ENCODE data around the gene CD96.
A peak's percentile ranks its signal among the peaks of the same experiment; 100 is the strongest.
"Not testable (repeated sequence)": the region's sequence is repeated elsewhere in the genome, so short reads cannot be mapped to it uniquely, and the experiment has no call there.

Gene CD96

DNA sequence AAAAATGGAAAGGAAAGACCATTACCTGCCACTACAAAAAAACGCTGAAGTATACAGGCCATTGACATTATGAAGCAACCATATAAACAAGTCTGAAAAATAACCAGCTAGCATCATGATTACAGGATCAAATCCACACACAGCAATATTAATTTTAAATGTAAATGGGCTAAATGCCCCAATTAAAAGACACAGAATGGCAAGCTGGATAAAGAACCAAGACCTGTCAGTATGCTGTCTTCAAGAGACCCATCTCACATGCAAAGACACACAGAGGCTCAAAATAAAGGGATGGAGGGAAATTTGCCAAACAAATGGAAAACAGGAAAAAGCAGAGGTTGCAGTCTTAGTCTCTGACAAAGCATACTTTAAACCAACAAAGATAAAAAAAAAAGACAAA lies 87.0 kb downstream of the CD96 start:
- FAIRE-seq = not testable (repeated sequence)

DNA sequence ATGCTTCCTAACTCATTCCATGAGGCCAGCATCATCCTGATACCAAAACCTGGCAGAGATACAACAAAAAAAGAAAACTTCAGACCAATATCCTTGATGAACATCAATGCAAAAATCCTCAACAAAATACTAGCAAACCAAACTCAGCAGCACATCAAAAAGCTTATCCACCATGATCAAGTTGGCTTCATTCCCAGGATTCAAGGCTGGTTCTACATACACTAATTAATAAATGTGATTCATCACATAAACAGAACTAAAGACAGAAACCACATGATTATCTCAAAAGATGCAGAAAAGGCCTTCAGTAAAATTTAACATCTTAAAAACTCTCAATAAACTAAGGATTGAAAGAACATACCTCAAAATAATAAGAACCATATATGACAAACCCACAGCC lies 88.6 kb downstream of the CD96 start:
- not testable (repeated sequence) for FAIRE-seq

DNA sequence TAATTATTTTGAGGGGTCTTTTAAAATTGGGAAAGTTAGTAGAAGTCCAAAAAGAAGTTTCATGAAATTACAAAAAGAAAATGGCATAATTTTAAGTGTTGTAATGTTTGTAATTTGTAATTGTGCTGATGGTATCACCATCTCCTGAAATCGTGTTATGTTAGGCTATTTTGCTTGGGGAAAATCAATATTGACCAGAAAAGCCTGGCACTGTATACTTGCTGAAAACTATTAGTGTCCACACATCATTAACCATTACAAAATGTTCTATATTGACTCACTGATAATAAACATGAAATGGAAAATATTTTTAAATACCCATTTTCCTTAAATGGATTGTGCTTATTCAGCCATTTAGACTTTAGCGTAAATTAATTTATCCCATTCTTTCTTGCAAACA lies 93.4 kb downstream of the CD96 start:
- no peak for FAIRE-seq

DNA sequence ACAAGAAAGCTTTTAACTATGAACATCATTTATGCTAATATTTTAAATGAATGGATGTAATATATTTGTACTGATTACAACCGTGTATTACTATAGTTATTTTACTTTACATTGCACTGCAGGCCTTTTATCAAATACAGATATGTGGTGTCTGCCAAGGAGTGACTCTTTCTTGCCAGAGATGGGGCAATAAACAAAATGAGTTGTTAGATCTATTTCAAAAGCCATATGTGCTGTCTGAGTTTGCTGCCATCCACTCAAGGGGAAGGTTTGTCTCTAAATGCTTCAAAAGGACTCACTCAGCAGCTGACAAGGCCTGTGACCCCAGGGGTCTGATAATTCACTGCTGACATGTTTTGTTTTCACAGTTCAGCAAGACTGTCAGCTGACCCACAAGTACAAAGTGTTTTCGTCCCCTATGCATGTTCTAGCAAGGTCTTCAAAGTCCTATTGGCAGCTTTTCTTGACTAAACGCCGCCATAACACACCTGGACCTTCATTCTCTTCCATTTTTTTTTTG lies 94.4 kb downstream of the CD96 start:
- FAIRE-seq = no peak

DNA sequence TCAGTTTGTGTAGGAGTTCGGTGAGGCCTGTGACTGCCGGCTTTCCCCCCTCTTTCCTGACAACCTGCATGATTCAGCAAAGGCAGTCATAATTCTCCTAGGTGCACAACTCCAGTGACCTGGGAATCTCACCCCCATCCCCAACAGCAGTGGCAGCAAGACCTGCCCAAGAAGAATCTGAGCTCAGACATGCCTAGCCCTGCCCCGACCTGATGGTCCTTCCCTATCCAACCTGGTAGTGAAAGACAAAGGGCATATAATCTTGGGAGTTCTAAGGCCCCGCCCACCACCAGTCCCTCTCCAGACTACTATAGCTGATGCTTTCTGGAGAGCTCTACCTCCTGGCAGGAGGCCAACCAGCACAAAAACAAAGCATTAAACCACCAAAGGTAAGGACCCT lies 97.3 kb downstream of the CD96 start:
- no peak for FAIRE-seq

DNA sequence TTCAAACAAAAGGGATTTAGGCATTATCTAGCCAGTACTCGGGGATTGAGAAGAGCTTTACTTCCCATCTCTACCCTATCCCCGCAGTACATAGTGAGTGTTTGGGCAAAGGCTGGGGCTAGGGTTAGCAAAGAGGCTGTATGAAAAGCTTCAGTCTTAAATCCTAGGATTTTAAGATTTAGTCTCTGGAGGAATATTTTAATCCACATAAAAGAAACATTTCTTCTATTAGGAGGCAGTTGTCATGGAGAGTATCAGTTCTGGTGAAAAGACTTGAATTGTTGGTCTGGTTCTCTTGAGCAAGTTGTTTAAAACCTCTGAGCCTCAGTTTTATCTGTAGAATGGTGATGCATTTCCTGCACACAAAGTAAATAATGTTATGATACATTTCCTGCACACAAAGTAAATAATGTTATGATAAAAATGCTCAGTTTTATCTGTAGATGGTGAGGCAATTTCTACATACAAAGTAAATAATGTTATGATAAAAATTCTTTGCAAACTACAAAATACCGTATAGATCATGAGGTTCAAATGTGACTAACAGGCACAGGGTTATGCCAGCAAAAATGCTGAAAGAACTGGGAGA lies 107.1 kb downstream of the CD96 start:
- FAIRE-seq = no peak

DNA sequence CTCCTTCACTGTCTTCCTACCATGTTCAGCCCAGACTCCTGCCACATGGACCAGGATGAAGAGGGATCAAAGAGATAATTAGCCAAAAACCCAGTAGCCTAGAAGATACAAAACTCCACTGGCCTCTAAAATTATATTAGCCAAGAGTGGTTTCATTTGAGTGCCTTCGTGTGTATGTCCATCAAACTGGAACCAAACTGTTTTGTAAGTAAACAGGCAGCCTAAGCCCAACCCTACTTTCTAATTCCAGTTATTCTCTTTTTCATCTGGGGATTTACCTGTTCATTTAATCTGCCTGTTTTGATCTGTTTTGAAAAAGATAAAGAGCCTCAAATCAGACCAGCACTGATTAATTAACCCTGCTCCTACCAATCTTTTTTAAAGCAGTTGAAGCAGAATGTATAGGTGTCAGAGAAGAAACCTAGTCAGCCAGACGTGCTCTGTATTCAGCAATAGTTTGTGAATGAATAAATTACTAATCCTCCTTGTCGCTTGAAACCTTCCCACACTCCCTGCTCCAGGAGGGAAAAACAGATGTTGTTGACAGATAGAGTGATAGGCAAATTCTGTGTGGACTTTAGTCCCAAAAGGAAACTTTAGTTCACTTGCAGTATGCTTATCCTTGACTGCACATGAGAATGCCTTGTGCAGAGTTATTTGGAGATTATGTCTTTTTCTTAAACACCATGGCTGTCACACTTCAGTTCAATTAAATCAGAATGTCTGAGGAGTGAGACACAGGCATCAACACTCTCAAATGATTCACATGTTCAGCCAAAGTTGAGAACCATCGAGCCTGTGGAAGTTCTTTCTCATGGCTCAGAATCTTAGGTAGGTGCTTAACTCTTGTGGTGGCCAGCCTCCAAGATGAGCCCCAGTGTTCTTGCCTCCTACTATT lies 108.6 kb downstream of the CD96 start:
- FAIRE-seq = no peak

DNA sequence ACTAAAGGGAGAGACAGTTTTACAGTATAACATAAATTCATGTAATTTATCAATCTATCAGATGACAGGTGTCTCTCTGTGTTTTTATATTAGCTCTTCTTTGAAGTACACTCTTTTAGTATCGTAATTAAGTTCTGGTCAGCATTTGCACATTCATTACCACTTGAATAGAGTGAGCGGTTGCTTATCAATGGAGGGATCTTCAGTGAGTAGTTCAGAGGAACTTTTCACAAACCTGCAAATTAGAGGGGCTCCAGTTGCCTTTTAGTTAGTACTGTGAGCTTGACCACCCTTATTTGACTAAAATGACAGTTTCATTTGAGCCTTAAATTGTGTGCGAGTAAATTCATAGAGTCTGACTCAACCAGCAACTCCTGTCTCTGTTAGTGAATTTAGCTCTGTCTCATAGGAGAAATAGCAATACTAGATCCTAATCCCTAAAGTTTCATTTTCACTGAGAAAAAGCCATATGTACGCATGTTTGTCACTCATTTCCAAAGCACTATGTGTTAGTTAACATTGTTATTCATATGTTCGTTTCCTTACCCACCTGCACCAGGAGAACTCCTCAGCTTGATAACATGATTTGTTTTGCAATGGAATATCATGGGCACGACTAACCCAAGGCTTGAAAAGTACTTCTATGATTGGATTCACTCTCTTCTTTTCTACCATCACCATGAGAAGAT lies 110.6 kb downstream of the CD96 start:
- no peak for FAIRE-seq

DNA sequence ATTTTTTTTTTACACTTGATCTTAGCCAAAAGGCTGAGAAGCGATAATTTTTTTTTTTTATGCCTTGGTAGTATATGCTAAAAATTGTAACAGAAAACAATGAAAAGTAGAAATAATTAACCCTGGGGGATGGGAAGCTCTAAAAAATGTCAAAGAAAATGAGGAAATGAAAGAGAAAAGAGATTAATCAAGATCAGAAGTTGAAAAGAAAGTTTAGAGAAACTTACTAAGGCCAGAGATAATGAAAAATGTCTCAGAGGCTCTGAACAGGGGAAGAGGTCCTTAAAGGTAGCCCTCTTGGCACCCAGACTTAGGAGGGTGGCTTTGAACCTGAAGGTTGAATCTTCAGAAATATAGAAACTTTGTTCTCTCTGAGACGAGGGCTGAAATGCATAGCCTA lies 111.8 kb downstream of the CD96 start:
- no peak for FAIRE-seq

DNA sequence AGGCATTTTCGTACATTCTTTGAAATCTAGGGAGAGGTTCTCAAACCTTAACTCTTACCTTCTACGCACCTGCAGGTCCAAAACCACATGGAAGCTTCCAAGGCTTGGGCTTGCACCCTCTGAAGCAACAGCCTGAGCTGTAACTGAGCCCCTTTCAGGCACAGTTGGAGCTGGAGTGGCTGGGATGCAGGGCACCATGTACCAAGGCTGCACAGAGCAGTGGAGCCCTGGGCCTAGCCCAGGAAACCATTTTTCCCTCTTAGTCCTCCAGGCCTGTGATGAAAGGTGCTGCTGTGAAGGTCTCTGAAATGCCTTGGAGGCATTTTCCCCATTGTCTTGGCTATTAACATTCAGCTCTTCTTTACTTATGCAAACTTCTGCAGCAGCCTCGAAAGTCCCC lies 120.0 kb downstream of the CD96 start:
- FAIRE-seq = no peak

DNA sequence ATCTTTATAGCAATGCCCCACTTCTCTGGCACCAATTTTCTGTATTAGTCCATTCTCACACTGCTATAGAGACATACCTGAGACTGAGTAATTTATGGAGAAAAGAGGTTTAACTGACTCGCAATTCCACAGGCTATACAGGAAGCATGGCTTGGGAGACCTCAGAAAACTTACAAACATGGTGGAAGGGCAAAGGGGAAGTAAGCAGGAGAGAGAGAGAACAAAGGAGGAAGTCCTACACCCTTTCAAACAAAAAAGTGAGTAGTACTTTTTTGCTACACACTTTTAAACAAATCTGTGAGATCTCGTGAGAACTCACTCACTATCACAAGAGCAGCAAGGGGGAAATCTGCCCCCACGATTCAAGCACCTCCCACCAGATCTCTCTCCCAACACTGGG lies 120.9 kb downstream of the CD96 start:
- FAIRE-seq = no peak

DNA sequence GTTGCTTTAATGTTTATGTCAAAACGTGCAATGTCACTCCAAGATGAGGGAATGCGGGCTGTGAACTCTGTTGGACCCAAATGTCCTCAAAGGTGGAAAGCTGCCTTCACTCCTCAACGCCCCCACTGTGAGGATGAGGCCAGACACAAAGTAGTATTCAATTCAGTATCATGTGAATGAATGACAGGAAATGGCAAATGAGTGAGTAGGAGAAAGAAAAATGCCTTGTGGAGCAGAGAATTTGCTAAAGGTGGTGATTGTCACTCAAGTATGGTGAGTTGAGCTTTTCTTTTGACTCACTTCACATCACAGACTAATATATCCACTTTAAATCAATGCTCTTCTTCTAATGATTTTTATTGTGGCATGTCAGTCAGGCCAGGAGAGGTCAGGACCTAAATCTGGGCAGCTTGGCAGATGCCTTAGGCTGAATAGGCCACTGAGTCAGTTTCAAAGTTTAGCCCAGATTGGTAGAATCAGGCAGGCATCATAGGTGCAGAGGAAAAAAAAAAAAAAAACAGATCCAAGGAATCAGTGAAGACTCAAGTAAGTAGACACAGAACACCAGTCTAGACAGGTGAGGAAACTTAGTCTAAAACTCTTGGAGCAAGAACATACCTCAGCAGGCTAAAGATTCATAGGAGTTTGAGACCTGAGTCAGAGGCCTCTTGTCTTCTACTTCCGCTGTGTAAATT lies 124.2 kb downstream of the CD96 start:
- FAIRE-seq = no peak

DNA sequence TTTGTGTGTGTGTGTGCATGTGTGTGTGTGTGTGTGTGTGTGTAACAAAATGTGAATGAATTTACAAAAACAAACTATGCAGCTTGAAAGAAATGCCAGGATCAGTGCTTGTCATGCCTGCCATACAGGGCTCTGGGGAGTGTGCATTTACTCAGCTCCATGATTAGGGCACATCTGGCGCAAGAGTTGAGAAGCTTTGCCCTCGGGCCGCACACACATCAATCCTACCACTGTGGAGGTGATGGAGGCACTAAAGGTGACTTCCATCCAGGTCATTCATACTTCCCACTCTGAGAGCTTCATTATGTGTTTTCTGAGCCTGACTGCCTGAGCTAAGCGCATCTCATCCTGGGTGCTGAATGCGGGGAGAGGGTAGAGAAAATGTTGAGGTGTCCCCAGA lies 125.2 kb downstream of the CD96 start:
- FAIRE-seq = no peak

DNA sequence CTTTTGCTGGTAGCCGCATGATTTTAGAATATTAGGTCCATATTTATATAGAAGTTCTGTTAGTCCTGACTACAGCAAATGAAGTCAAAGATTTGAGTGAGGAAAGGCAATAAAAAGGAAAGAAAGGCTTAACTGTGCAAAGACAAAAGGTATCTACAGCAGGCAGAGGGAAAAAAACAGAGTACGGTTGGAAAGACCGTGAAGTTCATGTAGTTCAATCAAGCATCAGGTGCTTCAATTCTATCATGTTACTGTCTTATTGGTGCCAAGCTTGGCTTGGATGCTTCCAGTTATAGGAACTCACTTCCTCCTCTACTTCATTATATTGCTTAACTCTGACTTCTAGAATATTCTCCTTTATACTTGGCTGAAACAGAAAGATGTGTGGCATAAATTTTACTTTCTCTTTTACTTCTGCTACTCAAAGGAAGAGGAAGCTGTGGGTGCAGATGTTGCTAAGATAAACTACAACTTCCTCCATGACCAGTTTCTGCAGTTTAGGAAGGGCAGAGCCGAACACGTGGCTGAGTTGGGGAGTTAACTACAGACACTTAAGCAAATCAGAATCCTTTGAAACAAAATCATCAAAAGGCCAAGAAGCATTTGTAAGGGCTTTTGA lies 125.7 kb downstream of the CD96 start:
- peak; percentile 92 for FAIRE-seq

DNA sequence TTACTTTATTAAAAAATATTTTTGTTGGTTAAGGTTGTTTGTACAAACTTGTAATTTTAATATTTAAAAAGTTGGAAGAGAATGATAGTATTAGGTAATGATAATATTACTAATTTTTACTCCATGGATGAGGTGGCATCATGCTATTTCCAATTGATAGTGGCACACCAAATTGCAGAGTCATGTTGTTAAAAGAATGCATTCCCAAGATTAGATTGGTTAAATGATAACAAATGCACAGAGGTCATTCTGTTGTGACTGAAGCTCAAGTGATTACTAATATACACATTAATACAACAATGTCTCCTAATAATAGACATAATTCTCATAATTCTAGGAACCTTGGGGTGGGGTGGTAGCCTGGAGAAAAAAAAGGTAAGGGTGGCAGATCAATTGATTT lies 126.3 kb downstream of the CD96 start:
- no peak for FAIRE-seq

DNA sequence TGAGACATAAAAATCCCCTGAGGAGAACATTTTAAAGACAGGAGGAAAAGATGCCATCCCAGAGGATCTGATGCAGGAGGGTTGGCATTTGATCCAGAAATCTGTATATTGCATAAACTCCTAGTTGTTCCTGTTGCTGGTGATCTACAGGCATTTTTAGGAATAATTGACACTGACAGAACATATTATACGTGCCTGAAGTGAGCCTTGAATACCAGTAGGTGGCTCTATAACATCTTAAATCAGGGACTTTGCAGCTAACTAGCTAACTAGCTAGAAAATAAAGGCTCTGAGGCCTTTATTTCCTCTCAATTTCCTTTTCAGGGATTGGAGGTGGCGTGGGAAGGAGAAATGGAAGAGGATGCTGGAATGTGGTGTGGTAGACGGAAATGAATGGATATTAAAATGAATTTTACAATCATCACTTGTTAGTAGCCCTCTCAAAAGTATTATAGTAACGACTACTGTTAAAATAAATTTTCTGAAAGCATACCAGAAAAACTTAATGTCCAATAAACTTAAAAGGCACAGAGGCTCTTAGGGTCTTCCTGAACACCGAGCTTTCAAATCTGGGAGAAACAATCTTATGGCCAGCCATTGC lies 127.0 kb downstream of the CD96 start:
- FAIRE-seq = peak; percentile 14

DNA sequence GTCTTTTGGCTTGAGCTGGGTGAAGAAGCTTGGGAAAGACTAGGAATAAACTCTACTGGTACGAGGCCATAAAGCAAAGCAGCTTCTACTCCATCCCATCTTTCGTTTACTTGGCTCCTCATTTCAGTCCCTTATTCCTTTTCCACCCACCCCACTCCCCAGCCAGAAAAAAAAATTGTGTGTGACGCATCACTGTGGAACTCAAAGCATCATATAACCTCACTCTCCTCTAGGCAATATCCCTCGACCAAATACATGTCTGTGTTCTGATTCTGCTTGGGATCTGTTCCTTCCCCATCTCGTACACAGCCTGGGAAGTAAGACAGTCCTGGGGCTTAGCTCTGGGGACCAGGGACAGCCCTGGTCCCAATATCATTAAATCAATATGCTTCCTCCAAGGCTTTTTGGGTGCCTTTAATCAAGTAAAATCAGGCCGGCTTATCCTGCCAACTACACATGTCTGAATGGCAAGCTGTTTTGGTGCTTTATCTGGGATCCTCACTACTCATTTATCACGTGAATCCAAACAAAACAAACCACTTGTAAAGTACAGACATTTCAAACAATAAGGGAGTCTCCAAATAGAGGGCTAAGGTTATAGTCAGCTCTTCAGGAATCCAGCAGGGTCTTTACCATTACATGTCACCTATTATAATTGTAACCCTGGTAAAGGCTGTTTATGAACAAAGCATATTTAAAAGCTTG lies 128.1 kb downstream of the CD96 start:
- no peak for FAIRE-seq

DNA sequence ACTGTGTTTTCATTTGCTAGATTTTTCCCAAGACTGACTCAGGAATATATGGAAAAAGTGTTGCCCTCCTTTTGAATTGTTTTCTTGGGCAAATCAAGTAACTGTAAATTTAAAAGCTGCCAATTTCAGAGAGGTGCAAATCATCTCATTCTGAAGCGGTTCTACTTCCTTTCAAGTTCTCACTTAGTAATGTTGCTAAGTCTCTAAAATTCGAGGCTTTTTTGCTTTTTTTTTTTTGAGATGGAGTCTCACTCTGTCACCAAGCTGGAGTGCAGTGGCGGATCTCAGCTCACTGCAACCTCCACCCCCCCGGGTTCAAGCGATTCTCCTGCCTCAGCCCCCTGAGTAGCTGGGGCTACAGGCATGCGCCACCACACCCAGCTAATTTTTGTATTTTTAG lies 130.5 kb downstream of the CD96 start:
- not testable (repeated sequence) for FAIRE-seq

DNA sequence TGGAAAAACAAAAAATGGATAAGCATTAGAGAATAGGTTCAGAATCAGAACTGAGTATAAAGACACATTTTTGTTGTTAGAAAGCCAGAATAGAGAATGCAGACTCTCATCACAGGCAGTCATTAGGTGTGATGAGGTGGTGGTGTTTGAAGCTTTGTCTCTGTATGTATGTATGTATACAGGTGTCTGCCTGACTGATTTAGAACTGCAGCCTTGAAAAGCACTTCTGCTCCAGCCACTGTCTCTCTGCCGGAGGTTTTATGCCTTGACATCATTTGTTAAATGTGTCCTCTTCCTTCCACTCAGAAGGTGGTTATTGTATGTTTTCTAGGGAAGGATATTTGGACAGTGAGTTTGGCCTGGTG lies 133.8 kb downstream of the CD96 start:
- no peak for FAIRE-seq

DNA sequence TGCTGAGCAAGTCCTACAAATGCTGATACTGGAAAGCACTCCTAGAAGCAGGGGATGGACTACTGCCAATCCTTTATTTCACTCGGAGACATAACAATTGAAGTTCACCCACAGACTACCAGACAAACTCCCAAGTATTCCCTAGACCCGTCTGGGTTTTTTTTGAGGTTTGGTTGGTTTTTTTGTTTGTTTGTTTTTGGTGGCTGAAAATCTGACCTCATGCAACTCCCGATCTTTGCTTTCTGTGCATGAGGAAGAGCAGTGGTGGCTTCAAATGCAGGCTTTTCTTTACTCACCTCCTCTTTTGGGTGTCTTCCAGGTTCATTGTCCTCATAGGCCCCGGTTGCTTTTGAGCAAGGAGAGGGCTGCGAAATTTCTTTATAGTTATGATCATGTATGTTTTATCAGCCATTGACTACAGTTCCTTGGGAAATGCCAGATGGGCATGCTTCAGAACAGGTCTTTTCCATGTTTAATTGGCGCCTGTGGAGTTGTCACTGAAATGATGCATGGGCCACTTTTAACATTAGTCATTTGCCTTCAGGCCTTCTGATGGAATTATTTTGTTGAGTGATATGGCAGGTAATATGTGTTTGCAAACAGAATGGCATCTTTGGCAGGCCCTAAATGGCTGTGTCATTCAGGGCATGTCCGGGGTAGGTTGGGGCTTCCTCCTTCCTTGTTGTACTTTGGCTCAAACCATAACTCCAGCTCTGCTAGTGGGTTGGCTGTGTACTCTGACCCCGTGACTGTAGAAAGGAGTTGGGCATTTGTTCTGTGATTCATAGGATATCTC lies 134.4 kb downstream of the CD96 start:
- FAIRE-seq = no peak

DNA sequence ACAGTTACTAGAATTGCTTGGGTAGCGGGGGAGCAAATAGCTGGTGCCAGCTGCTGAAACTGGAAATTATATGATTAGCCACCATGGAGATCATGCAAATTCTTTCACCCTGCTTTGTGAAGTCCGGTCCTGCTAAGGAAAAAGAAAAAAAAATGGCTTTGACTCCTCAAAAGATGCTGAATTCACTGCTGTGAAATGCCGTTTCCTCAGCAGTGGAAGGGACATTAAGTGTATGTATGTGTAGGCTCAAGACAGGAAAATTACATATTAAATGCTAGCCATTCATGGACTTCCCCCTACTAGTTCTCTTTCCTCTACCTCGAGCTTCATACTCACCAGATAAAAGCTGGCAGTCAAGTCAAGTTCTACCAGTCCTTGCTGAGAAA lies 135.0 kb downstream of the CD96 start:
- FAIRE-seq = no peak
